ENCODE results near the gene ANKRD13A. TPM values are rescaled to one million over a fixed set of nuclear protein-coding genes. Genes with fewer than 3 reads are reported as not detected.

The ANKRD13A gene
- total and polyA plus RNA-seq, 2 of the 13 experiments (the other 11 are each of a cell fraction or from before 2014, with no cell fraction given): 34.1 to 41.6 TPM

DNA sequence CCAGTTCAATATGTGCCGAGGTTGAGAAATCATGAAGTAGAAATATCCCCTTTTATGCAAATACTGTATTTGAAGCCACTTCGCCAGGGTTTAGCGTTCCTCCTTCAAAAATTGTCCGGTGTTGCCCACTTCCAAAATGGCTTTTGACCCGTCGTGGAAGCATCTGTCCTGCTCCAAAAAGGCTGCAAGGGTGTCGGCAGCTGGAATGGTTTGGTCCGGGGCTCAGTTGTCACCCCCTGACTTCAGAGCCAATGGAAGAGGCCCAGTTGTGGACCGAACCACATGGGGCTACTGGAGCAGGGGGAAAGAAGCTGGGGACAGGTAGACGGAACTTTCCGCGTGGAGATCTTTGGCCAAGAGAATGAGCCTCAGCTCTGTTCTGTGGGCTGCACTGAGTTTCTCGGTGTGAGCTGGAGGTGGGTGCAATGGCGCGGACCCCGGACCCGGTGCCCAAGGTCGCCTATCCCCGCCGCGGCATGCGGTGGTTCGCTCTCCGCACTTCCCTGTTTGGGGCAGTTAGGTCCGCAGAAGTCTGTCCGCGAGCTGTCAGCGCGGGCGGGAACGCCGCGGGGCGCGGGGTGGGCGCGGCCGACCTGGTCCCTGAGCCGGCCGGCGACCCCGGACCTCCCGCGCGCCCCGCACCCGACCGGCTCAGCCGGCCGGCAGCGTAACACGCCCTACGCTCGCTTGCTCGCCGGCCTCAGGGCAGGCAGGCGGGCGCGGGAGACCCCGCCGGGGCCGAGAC lies at the start of gene ANKRD13A (continued):
- TF ChIP-seq, protein P1, sequence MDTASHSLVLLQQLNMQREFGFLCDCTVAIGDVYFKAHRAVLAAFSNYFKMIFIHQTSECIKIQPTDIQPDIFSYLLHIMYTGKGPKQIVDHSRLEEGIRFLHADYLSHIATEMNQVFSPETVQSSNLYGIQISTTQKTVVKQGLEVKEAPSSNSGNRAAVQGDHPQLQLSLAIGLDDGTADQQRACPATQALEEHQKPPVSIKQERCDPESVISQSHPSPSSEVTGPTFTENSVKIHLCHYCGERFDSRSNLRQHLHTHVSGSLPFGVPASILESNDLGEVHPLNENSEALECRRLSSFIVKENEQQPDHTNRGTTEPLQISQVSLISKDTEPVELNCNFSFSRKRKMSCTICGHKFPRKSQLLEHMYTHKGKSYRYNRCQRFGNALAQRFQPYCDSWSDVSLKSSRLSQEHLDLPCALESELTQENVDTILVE (CRISPR knock-in tag; IDR thresholded peaks at IDR 0.05): peak; percentile 56; the same call in 1 of the 2 replicates
- TF ChIP-seq ZMYM3 (CRISPR knock-in tag; IDR thresholded peaks at IDR 0.05) (peak; percentile 71; the same call in 1 of the 2 replicates), ZNF10 (CRISPR knock-in tag; IDR thresholded peaks at IDR 0.05; ENCODE audit: borderline replicate concordance, low read depth) (no peak), ZNF569 (CRISPR knock-in tag; IDR thresholded peaks at IDR 0.05; ENCODE audit: borderline replicate concordance) (no peak), IRX3 (CRISPR knock-in tag; IDR thresholded peaks at IDR 0.05; ENCODE audit: borderline replicate concordance, low read depth) (no peak), ZBTB3 (CRISPR knock-in tag; IDR thresholded peaks at IDR 0.05; ENCODE audit: borderline replicate concordance, low read depth) (no peak), CBX5 (CRISPR knock-in tag; IDR thresholded peaks at IDR 0.05; ENCODE audit: borderline replicate concordance) (peak; percentile 63; the same call in 1 of the 2 replicates), HOXD1 (CRISPR knock-in tag; IDR thresholded peaks at IDR 0.05) (no peak), FOXO1 (CRISPR knock-in tag; IDR thresholded peaks at IDR 0.05) (no peak), HNRNPUL1 (IDR thresholded peaks at IDR 0.05; ENCODE audit: low read depth, low read length) (no peak), RAD51 (IDR thresholded peaks at IDR 0.05; ENCODE audit: borderline replicate concordance) (no peak), ARHGAP35 (CRISPR knock-in tag; IDR thresholded peaks at IDR 0.05; ENCODE audit: borderline replicate concordance) (no peak), TFE3 (CRISPR knock-in tag; IDR thresholded peaks at IDR 0.05) (peak; percentile 20; the same call in 1 of the 2 replicates), HOXA9 (CRISPR knock-in tag; IDR thresholded peaks at IDR 0.05; ENCODE audit: borderline replicate concordance) (no peak), NFYC (CRISPR knock-in tag; IDR thresholded peaks at IDR 0.05) (no peak), ZNF619 (CRISPR knock-in tag; IDR thresholded peaks at IDR 0.05) (no peak), PTBP1 (IDR thresholded peaks at IDR 0.05; ENCODE audit: low read depth, low read length, poor library complexity, severe bottlenecking) (no peak), ZNF629 (CRISPR knock-in tag; conservative IDR thresholded peaks at IDR 0.05) (0 out of 2 replicates have a peak, but pooled peaks have one; percentile 6), SNAI1 (CRISPR knock-in tag; IDR thresholded peaks at IDR 0.05; ENCODE audit: borderline replicate concordance) (peak; percentile 92; the same call in 1 of the 2 replicates)
- TF ChIP-seq, protein P2, sequence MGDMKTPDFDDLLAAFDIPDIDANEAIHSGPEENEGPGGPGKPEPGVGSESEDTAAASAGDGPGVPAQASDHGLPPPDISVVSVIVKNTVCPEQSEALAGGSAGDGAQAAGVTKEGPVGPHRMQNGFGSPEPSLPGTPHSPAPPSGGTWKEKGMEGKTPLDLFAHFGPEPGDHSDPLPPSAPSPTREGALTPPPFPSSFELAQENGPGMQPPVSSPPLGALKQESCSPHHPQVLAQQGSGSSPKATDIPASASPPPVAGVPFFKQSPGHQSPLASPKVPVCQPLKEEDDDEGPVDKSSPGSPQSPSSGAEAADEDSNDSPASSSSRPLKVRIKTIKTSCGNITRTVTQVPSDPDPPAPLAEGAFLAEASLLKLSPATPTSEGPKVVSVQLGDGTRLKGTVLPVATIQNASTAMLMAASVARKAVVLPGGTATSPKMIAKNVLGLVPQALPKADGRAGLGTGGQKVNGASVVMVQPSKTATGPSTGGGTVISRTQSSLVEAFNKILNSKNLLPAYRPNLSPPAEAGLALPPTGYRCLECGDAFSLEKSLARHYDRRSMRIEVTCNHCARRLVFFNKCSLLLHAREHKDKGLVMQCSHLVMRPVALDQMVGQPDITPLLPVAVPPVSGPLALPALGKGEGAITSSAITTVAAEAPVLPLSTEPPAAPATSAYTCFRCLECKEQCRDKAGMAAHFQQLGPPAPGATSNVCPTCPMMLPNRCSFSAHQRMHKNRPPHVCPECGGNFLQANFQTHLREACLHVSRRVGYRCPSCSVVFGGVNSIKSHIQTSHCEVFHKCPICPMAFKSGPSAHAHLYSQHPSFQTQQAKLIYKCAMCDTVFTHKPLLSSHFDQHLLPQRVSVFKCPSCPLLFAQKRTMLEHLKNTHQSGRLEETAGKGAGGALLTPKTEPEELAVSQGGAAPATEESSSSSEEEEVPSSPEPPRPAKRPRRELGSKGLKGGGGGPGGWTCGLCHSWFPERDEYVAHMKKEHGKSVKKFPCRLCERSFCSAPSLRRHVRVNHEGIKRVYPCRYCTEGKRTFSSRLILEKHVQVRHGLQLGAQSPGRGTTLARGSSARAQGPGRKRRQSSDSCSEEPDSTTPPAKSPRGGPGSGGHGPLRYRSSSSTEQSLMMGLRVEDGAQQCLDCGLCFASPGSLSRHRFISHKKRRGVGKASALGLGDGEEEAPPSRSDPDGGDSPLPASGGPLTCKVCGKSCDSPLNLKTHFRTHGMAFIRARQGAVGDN (CRISPR knock-in tag; IDR thresholded peaks at IDR 0.05): peak; percentile 84
- TF ChIP-seq, protein P3, sequence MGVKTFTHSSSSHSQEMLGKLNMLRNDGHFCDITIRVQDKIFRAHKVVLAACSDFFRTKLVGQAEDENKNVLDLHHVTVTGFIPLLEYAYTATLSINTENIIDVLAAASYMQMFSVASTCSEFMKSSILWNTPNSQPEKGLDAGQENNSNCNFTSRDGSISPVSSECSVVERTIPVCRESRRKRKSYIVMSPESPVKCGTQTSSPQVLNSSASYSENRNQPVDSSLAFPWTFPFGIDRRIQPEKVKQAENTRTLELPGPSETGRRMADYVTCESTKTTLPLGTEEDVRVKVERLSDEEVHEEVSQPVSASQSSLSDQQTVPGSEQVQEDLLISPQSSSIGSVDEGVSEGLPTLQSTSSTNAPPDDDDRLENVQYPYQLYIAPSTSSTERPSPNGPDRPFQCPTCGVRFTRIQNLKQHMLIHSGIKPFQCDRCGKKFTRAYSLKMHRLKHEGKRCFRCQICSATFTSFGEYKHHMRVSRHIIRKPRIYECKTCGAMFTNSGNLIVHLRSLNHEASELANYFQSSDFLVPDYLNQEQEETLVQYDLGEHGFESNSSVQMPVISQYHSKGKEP (CRISPR knock-in tag; IDR thresholded peaks at IDR 0.05): no peak

All from HepG2 (cell line).